ENCODE measurements around the gene ZNF556. TPM values are rescaled to one million over a fixed set of nuclear protein-coding genes. Genes with fewer than 3 reads are reported as not detected.
"Not testable (repeated sequence)": the region's sequence is repeated elsewhere in the genome, so short reads cannot be mapped to it uniquely, and the experiment has no call there.

Gene ZNF556
- total and polyA plus RNA-seq, 2 experiments from 2014 or later = 0.03 TPM; not detected in 1

- no peaks in the 10 kb centered on the region for H4K20me1 ChIP-seq (ENCODE audit: insufficient read depth, poor library complexity, severe bottlenecking)
- H3K4me1 ChIP-seq (ENCODE audit: insufficient read depth) = peaks cover 16% of the 10 kb centered on the region
- H3K27ac ChIP-seq = peak within 1 kb of the TSS; percentile 91
- H3K27me3 ChIP-seq = no peaks in the 10 kb centered on the region
- H3K4me3 ChIP-seq = peak within 1 kb of the TSS; percentile 34
- H2AFZ ChIP-seq = peak within 1 kb of the TSS; percentile 74
- peak; percentile 100 for DNase-seq (ENCODE audit: low spot score)
- H3K36me3 ChIP-seq (replicated peaks; ENCODE audit: insufficient read depth, low read depth) = no peaks in the 10 kb centered on the region
- WGBS (ENCODE audit: low lambda C conversion rate, missing lambda C conversion rate) = 1% methylated on average over 81 of the region's 100 CpGs
- peak within 1 kb of the TSS; percentile 87 for H3K4me2 ChIP-seq
- no peaks in the 10 kb centered on the region for H3K9me2 ChIP-seq (replicated peaks; ENCODE audit: insufficient read depth)
- no peaks in the 10 kb centered on the region for H3K9me3 ChIP-seq (ENCODE audit: low read depth)
- H3K79me2 ChIP-seq = peaks cover 28% of the 10 kb centered on the region
- TF ChIP-seq CTCF (IDR thresholded peaks at IDR 0.05; ENCODE audit: poor library complexity) (no peak), EZH2 (IDR thresholded peaks at IDR 0.05; ENCODE audit: borderline replicate concordance) (no peak), EZH2phosphoT487 (IDR thresholded peaks at IDR 0.05; ENCODE audit: low read depth, severe bottlenecking, unreplicated experiment) (no peak)
Measured at GRCh38 chr19:2900296-2901252, 33.4 kb downstream of the ZNF556 start, which contains the start of gene ZNF57. ZNF57 (plus strand) TSS chr19:2900928; CDS start chr19:2901046, 118 bp downstream.

GRCh38 chr19:2902590-2903218, 35.6 kb downstream of the ZNF556 start:
- Histone ChIP-seq H3K4me3 (no peak overlapping the region), H4K20me1 (ENCODE audit: insufficient read depth, poor library complexity, severe bottlenecking) (no peaks in the 10 kb centered on the region), H3K4me2 (peak overlapping the region; percentile 86), H3K9me3 (ENCODE audit: low read depth) (no peaks in the 10 kb centered on the region), H3K27ac (peak overlapping the region; percentile 91), H3K4me1 (ENCODE audit: insufficient read depth) (peaks cover 16% of the 10 kb centered on the region), H3K27me3 (no peaks in the 10 kb centered on the region), H3K36me3 (replicated peaks; ENCODE audit: insufficient read depth, low read depth) (no peaks in the 10 kb centered on the region), H3K9me2 (replicated peaks; ENCODE audit: insufficient read depth) (no peaks in the 10 kb centered on the region), H2AFZ (no peak overlapping the region), H3K79me2 (peaks cover 47% of the 10 kb centered on the region)
- TF ChIP-seq CTCF (IDR thresholded peaks at IDR 0.05; ENCODE audit: poor library complexity) (no peak), EZH2 (IDR thresholded peaks at IDR 0.05; ENCODE audit: borderline replicate concordance) (no peak), EZH2phosphoT487 (IDR thresholded peaks at IDR 0.05; ENCODE audit: low read depth, severe bottlenecking, unreplicated experiment) (no peak)
- 82% methylated on average over 13 of the region's 13 CpGs for whole genome bisulfite sequencing (ENCODE audit: low lambda C conversion rate, missing lambda C conversion rate)
- DNase-seq (ENCODE audit: low spot score) = peak; percentile 47

GRCh38 chr19:2903326-2903725, 36.2 kb downstream of the ZNF556 start:
- Histone ChIP-seq H3K4me1 (ENCODE audit: insufficient read depth) (peaks cover 16% of the 10 kb centered on the region), H3K4me2 (peak overlapping the region; percentile 86), H3K27ac (peak overlapping the region; percentile 91), H3K79me2 (peaks cover 49% of the 10 kb centered on the region)
- H3K36me3 ChIP-seq (replicated peaks; ENCODE audit: insufficient read depth, low read depth); H3K9me2 ChIP-seq (replicated peaks; ENCODE audit: insufficient read depth); H3K27me3 ChIP-seq; H2AFZ ChIP-seq; H3K4me3 ChIP-seq; DNase-seq (ENCODE audit: low spot score); H4K20me1 ChIP-seq (ENCODE audit: insufficient read depth, poor library complexity, severe bottlenecking); H3K9me3 ChIP-seq (ENCODE audit: low read depth): not testable (repeated sequence)
- 95% methylated on average over 13 of the region's 13 CpGs for WGBS (ENCODE audit: low lambda C conversion rate, missing lambda C conversion rate)

Measured in hepatocyte (in vitro differentiated cells).